ENCODE measurements around the gene ZNF132.
"Not testable (repeated sequence)": the region's sequence is repeated elsewhere in the genome, so short reads cannot be mapped to it uniquely, and the experiment has no call there.

The ZNF132 gene

GRCh38 chr19:58466760-58467589 lies 27.0 kb upstream of the ZNF132 start, which contains the start of gene ZNF324:
Gene ZNF324 (plus strand): TSS chr19:58467080. CDS start chr19:58469186, 2,106 bp downstream.
- DNase-seq: peak; percentile 98 to 100 (median 100)

- DNase-seq: no peak
Measured at GRCh38 chr19:58466089-58466759, 26.3 kb upstream of the ZNF132 start.

- no peak for DNase-seq
Measured at GRCh38 chr19:58460039-58460438, 20.1 kb upstream of the ZNF132 start.

GRCh38 chr19:58456111-58456510 lies 16.2 kb upstream of the ZNF132 start:
- no peak for DNase-seq

- no peak for DNase-seq
Measured at GRCh38 chr19:58455306-58455705, 15.4 kb upstream of the ZNF132 start.

GRCh38 chr19:58453743-58454142 lies 13.8 kb upstream of the ZNF132 start:
- no peak for DNase-seq

- DNase-seq: peak; percentile 97 to 99 (median 98)
Measured at GRCh38 chr19:58451358-58452101, 11.6 kb upstream of the ZNF132 start, which contains the start of gene ZNF324B. Gene ZNF324B (plus strand): TSS chr19:58451622. CDS start chr19:58453702, 2,080 bp downstream.

GRCh38 chr19:58450856-58451357 lies 11.0 kb upstream of the ZNF132 start:
- DNase-seq: no peak

- not testable (repeated sequence) for DNase-seq
Measured at GRCh38 chr19:58449980-58450379, 10.0 kb upstream of the ZNF132 start.

- not testable (repeated sequence) for DNase-seq
Measured at GRCh38 chr19:58448860-58449259, 8.9 kb upstream of the ZNF132 start.

GRCh38 chr19:58442986-58443385 lies 3.0 kb upstream of the ZNF132 start:
- not testable (repeated sequence) for DNase-seq

- no peak for DNase-seq
Measured at GRCh38 chr19:58440556-58440955, 603 bp upstream of the ZNF132 start.

- no peak for DNase-seq
Measured at GRCh38 chr19:58434217-58434616, 5.7 kb downstream of the ZNF132 start.

GRCh38 chr19:58429745-58430144 lies 10.2 kb downstream of the ZNF132 start:
- no peak for DNase-seq

- no peak for DNase-seq
Measured at GRCh38 chr19:58428617-58429016, 11.3 kb downstream of the ZNF132 start.

- no peak for DNase-seq
Measured at GRCh38 chr19:58417071-58417470, 22.9 kb downstream of the ZNF132 start.

- no peak for DNase-seq
Measured at GRCh38 chr19:58416604-58417003, 23.3 kb downstream of the ZNF132 start.

GRCh38 chr19:58409010-58409790 lies 30.8 kb downstream of the ZNF132 start:
- DNase-seq: peak in 3 of 4 experiments; percentile 30 to 44 (median 31)

- peak; percentile 96 to 98 (median 98) for DNase-seq
Measured at GRCh38 chr19:58408152-58409009, 31.6 kb downstream of the ZNF132 start, which contains the start of gene ZNF584. Gene ZNF584 (plus strand): TSS chr19:58408649. CDS start chr19:58409148, 499 bp downstream.

GRCh38 chr19:58407658-58408151 lies 32.2 kb downstream of the ZNF132 start:
- peak in 2 of 4 experiments; percentile 17 to 26 for DNase-seq
